GM10248 (cell line): Measurements from ENCODE around the gene LRRC72.

Experiments used
- CTCF ChIA-PET: fragments of 300-600 bp; sonication (Branson Sonifier 250); formaldehyde crosslinking; extraction: SDS; loops from one replicate; lab custom pipeline; 2021; ENCODE audit warnings: antibody characterized with exemption; lab: Yijun Ruan, JAX
- POLR2A ChIA-PET: fragments of 350-650 bp; sonication (Branson Sonifier 250); formaldehyde crosslinking; extraction: SDS; loops from one replicate; lab custom pipeline; 2020; ENCODE audit warnings: antibody characterized with exemption; lab: Yijun Ruan, JAX
- DNase-seq: peaks from one replicate; pipeline ENCODE4 v3.0.0; 2012; ENCODE audit errors: extremely low spot score
- CTCF ChIP-seq: IDR thresholded peaks from 2 replicates; pipeline ENCODE4 v1.5.1; 2012; ENCODE audit warnings: mild to moderate bottlenecking, low read depth; ENCODE audit errors: extremely low read depth, missing control alignments, control extremely low read depth

The LRRC72 gene

GRCh38 chr7:16616122-16616521 is 89.5 kb downstream of the LRRC72 start:
- CTCF ChIA-PET: interaction anchor here (1.1 kb wide), 1 partner anchor 32 kb away, joined by 3 read pairs; no protein-coding TSS in a partner anchor

GRCh38 chr7:16616542-16616941 is 89.9 kb downstream of the LRRC72 start:
- DNase-seq: no peak
- CTCF ChIA-PET: interaction anchor here (1.1 kb wide), 1 partner anchor 33 kb away, joined by 3 read pairs; no protein-coding TSS in a partner anchor
- POLR2A ChIA-PET: no interaction called here
- TF ChIP-seq CTCF: no peak

More at GRCh38 chr7:16616122-16616521, 89.5 kb downstream of the LRRC72 start:
- no peak for DNase-seq
- no peak for TF ChIP-seq CTCF
- POLR2A ChIA-PET: no interaction called here

DNA sequence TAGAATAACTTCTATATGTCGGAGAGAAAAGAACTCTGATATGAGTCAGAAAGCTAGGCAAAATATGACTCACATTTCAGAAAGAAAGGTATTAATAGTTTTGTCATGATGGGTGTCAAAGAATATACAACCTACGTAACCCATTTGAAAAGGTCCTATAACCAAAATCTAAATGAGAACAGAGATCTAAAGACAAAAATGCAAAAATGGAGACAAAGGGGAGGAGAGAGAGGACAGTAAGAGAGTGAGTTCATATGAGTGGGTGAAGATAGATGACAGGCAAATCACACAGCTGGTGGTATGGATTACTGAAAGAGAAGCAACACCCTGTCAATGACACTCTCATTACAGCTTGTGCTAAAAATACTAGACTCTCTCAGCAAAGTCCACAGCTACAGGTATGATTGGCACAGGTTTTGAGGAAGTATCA is 93.4 kb downstream of the LRRC72 start:
- CTCF ChIA-PET: no interaction called here
- POLR2A ChIA-PET: no interaction called here
- no peak for TF ChIP-seq CTCF
- peak; percentile 30 for DNase-seq

GRCh38 chr7:16626388-16626787 is 99.8 kb downstream of the LRRC72 start:
- ChIA-PET CTCF (no interaction called here), POLR2A (no interaction called here)
- DNase-seq: no peak
- no peak for TF ChIP-seq CTCF

DNA sequence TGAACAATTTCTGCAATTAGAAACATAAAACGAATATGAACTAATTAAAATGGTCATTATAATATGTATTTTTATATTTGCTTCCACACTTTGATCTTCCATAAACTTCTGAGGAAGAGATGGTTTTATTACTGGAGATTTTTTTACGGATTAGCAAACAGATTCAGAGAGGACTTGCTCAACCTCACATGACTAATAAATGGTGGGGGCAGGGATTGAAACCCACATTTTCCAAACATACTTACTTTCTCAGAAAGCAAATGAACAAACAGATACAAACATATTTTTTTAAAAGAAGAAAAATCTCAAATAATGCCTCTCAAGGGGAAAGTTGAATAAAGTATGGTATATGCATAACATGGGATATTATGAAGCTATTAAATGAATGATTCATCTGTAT is 100.6 kb downstream of the LRRC72 start:
- CTCF ChIA-PET: no interaction called here
- no peak for DNase-seq
- POLR2A ChIA-PET: no interaction called here
- no peak for TF ChIP-seq CTCF

- no peak for TF ChIP-seq CTCF
- DNase-seq: no peak
- ChIA-PET CTCF (no interaction called here), POLR2A (no interaction called here)
These were observed 104.0 kb downstream of the LRRC72 start for GRCh38 chr7:16630654-16631053.
